Transverse colon (tissue), 3 donors: ENCODE results near the gene KLHL25.

Experiments
- CTCF ChIP-seq, 5 experiments: fragments of 200-600 bp in 3 of 5; fragments of 450-650 bp in 2 of 5; sonication (generic) in 3 of 5; IDR thresholded peaks; 1 replicate in 2 of 5; 2 replicates in 3 of 5; pipeline ENCODE4 v1.5.1; 2016 to 2017; ENCODE audit warnings: antibody characterized with exemption in 5 of 5, inconsistent platforms in 3 of 5, mild to moderate bottlenecking in 2 of 5, moderate library complexity in 1 of 5
- POLR2A ChIP-seq: fragments of 450-650 bp; IDR thresholded peaks from one replicate; pipeline ENCODE4 v1.6.1; 2016; ENCODE audit warnings: antibody characterized with exemption, mild to moderate bottlenecking, moderate library complexity

- no peak for TF ChIP-seq POLR2A
- TF ChIP-seq CTCF (IDR thresholded peaks at IDR 0.05): no peak
These were observed 84.3 kb downstream of the KLHL25 start for GRCh38 chr15:85710340-85710842.
